Measurements from ENCODE around the gene COL4A3.

GRCh38 chr2:227152093-227152766 is 12.2 kb upstream of the COL4A3 start:
- TF ChIP-seq CTCF (IDR thresholded peaks at IDR 0.05) (no peak), POLR2A (IDR thresholded peaks at IDR 0.05) (no peak)

Measured in adrenal gland (tissue), 5 donors.